H7 (cell line): ENCODE results near the gene HVCN1. TPM values are rescaled to one million over a fixed set of nuclear protein-coding genes. Genes with fewer than 3 reads are reported as not detected.
"Not testable (repeated sequence)": the region's sequence is repeated elsewhere in the genome, so short reads cannot be mapped to it uniquely, and the experiment has no call there.

Source experiments
- DNase-seq: peaks from one replicate; pipeline ENCODE4 v3.0.0; 2012
- H3K27me3 ChIP-seq: 2 replicates; pipeline ENCODE4 v1.6.0; 2011; ENCODE audit warnings: mild to moderate bottlenecking, low read length; ENCODE audit not compliant: control insufficient read depth, insufficient read depth
- H3K36me3 ChIP-seq: replicated peaks from 2 replicates; pipeline ENCODE4 v1.5.1; 2011; ENCODE audit warnings: low read length; ENCODE audit not compliant: control insufficient read depth, insufficient read depth
- H3K4me3 ChIP-seq: 2 replicates; pipeline ENCODE4 v1.5.1; 2011; ENCODE audit warnings: low read depth, mild to moderate bottlenecking, control low read depth, low read length, moderate library complexity; ENCODE audit not compliant: insufficient read depth
- total RNA-seq: library from RNA; depleted of rRNA; stranded (reverse); fragments of >200 nt; shearing (Covaris generic); gene quantifications from 2 replicates; pipeline ENCODE4 v1.2.3, GENCODE V29; 2014

The HVCN1 gene
- total RNA-seq, 1 experiment from 2014 or later: 6.9 TPM

GRCh38 chr12:110637869-110638441 is 51.0 kb downstream of the HVCN1 start:
- H3K4me3 ChIP-seq: no peak overlapping the region
- no peaks in the 10 kb centered on the region for H3K27me3 ChIP-seq
- no peaks in the 10 kb centered on the region for H3K36me3 ChIP-seq
- no peak for DNase-seq

- no peak for DNase-seq
- Histone ChIP-seq H3K27me3 (no peaks in the 10 kb centered on the region), H3K36me3 (no peaks in the 10 kb centered on the region)
Observed at GRCh38 chr12:110636516-110636915, 52.4 kb downstream of the HVCN1 start.

GRCh38 chr12:110635055-110635454 is 53.9 kb downstream of the HVCN1 start:
- Histone ChIP-seq H3K4me3 (no peak overlapping the region), H3K36me3 (no peaks in the 10 kb centered on the region), H3K27me3 (no peaks in the 10 kb centered on the region)
- no peak for DNase-seq

More at GRCh38 chr12:110636516-110636915, 52.4 kb downstream of the HVCN1 start:
- H3K4me3 ChIP-seq: no peak overlapping the region

- H3K36me3 ChIP-seq: no peaks in the 10 kb centered on the region
- no peaks in the 10 kb centered on the region for H3K27me3 ChIP-seq
Observed at GRCh38 chr12:110627500-110628195, 61.3 kb downstream of the HVCN1 start.

GRCh38 chr12:110622582-110622981 is 66.3 kb downstream of the HVCN1 start:
- no peak for DNase-seq
- Histone ChIP-seq H3K4me3 (no peak overlapping the region), H3K36me3 (no peaks in the 10 kb centered on the region), H3K27me3 (no peaks in the 10 kb centered on the region)

More at GRCh38 chr12:110627500-110628195, 61.3 kb downstream of the HVCN1 start:
- no peak overlapping the region for H3K4me3 ChIP-seq
- no peak for DNase-seq

- Histone ChIP-seq H3K4me3 (no peak overlapping the region), H3K36me3 (no peaks in the 10 kb centered on the region), H3K27me3 (no peaks in the 10 kb centered on the region)
- DNase-seq: no peak
Observed at GRCh38 chr12:110619534-110619953, 69.4 kb downstream of the HVCN1 start.

GRCh38 chr12:110616471-110617115 is 72.3 kb downstream of the HVCN1 start:
- no peak for DNase-seq
- no peaks in the 10 kb centered on the region for H3K27me3 ChIP-seq
- no peak overlapping the region for H3K4me3 ChIP-seq
- H3K36me3 ChIP-seq: no peaks in the 10 kb centered on the region

GRCh38 chr12:110615171-110615570 is 73.7 kb downstream of the HVCN1 start:
- Histone ChIP-seq H3K4me3 (no peak overlapping the region), H3K27me3 (no peaks in the 10 kb centered on the region), H3K36me3 (no peaks in the 10 kb centered on the region)
- no peak for DNase-seq

- no peaks in the 10 kb centered on the region for H3K27me3 ChIP-seq
- no peaks in the 10 kb centered on the region for H3K36me3 ChIP-seq
- DNase-seq: peak; percentile 98
- H3K4me3 ChIP-seq: peak within 1 kb of the TSS; percentile 68
Observed at GRCh38 chr12:110613771-110614684, 74.9 kb downstream of the HVCN1 start, which contains the start of gene TCTN1. Gene TCTN1 (plus strand): TSS chr12:110614129. CDS start chr12:110614183, 54 bp downstream.

- peak overlapping the region; percentile 68 for H3K4me3 ChIP-seq
- no peaks in the 10 kb centered on the region for H3K27me3 ChIP-seq
- no peaks in the 10 kb centered on the region for H3K36me3 ChIP-seq
- no peak for DNase-seq
Observed at GRCh38 chr12:110613071-110613770, 75.7 kb downstream of the HVCN1 start.

GRCh38 chr12:110606253-110606611 is 82.7 kb downstream of the HVCN1 start:
- H3K36me3 ChIP-seq: no peaks in the 10 kb centered on the region
- no peak overlapping the region for H3K4me3 ChIP-seq
- no peak for DNase-seq
- no peaks in the 10 kb centered on the region for H3K27me3 ChIP-seq

- not testable (repeated sequence) for H3K27me3 ChIP-seq, H3K36me3 ChIP-seq, H3K4me3 ChIP-seq
- peak; percentile 61 for DNase-seq
Observed at GRCh38 chr12:110602085-110602814, 86.7 kb downstream of the HVCN1 start.

GRCh38 chr12:110600254-110600653 is 88.7 kb downstream of the HVCN1 start:
- Histone ChIP-seq H3K4me3 (no peak overlapping the region), H3K36me3 (no peaks in the 10 kb centered on the region), H3K27me3 (no peaks in the 10 kb centered on the region)
- no peak for DNase-seq
